LHCN-M2 (cell line): ENCODE data around the gene STX18. TPM values are rescaled to one million over a fixed set of nuclear protein-coding genes. Genes with fewer than 3 reads are reported as not detected.
A peak's percentile ranks its signal among the peaks of the same experiment; 100 is the strongest.

Experiments
- DNase-seq: peaks from one replicate; pipeline ENCODE4 v3.0.0-alpha.2; 2012; ENCODE audit warnings: low read depth
- total RNA-seq: library from RNA; depleted of rRNA; stranded (reverse); fragments of >200 nt; gene quantifications from 2 replicates; pipeline ENCODE4 v1.2.3, GENCODE V29; 2014

The STX18 gene
- total RNA-seq, 1 experiment from 2014 or later = 22.7 TPM

- no peak for DNase-seq
Measured at GRCh38 chr4:4440333-4441061, 101.4 kb downstream of the STX18 start.

DNA sequence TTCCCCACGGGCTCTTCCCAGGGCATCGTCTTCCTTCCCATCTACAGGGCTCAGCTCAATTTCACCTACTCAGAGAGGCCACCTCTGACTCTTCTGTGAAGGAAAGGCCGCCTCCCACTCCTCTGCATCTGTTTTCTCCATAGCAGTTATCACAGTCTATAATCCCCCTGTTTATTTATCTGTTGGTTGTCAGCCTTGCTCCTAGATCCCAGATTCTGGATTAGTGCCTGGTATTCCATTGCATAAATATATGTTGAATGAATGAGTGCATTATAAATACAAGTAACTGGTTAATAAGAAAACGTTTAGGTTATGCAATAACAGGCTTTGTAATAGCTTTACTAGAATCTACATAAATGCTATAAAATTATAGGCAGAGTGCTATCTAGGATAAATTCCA, 102.1 kb downstream of the STX18 start:
- no peak for DNase-seq

- no peak for DNase-seq
Measured at GRCh38 chr4:4438891-4439290, 103.0 kb downstream of the STX18 start.

DNA sequence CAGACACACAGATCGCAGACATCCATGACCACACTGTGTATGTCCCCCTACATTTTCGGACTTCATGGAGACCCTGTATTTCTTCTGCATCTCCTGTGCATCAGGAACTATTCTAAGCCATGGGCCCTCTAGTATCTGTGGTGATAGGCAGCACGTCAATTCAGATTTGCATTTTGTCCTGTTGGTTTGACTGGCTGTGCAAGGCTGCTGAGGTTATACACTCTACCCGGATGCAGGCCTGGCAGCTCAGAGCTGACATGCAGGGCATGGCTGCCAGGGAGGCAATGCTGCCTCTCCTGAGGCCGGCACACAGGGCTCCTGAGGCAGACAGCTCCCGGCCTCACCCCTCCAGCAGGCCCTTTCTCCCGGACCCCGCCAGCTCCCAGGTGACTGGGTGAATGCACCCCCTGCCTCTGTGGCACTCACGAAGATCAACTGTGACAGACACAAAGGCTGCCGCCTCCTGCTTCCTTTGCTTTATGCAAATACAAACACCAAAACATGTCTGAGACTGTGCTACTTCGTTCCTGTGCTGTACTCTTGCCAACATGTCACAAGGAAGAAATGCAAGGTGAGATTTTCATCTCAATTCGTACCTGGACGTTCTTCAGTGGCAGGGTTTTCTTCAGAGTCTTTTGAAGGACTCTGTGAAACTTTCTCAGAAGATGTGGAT, 103.9 kb downstream of the STX18 start:
- DNase-seq = no peak

GRCh38 chr4:4436244-4436823, 105.5 kb downstream of the STX18 start:
- DNase-seq = no peak

DNA sequence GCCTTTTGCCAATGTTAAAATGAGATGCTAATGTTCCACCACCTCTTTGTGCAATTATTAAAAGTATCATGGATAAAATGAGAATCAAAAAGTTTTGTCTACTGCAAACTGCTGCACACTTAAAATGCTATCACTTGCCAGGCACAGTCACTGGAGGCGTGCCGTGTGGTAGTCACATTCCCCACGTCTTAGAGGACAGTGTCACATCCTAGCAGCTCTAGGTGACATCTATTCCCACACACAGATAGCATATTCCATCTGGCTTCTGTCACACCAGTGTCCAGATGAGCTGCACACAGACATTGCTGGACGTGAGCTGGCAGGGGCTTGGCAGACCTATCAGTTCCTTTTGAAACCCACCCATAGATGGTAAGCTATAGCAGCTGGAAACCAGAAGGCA, 107.9 kb downstream of the STX18 start:
- DNase-seq = no peak

DNA sequence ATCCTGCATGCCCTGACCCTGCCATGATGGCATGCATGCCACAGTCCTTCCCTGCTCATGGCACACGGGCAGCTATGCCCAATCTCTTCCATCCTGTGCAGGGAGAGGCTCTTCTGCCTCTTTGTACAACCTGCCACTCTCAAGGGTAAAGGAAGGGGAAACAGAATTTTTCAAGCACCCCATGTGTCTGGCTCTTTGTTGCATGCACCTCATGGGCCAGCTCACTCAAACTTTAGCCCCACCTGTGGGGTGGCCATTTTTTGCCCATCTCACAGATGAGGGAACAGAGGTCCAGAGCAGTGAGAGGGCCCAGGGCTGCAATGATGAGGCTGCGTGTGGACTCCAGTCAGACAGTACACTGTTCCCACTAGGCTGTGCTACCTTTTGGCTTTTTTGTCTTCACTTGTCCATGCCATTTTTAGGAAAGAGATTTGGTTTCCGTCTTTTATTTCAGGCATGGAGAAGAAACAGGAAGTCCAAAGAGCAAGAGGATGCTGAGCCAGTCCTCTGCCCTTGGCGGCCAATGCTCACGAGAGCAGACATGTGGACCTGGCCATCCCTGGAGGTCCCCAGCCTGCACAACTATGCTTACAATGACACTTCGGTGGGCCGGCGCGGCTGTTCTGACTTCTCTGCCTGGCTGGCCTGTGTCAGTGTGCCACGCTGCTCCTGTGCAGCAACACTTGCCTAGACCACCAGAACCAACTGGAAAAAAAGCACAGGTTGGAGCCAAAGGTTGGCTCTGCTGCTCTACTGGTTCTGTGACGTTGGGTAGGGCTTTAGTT, 109.3 kb downstream of the STX18 start:
- no peak for DNase-seq

DNA sequence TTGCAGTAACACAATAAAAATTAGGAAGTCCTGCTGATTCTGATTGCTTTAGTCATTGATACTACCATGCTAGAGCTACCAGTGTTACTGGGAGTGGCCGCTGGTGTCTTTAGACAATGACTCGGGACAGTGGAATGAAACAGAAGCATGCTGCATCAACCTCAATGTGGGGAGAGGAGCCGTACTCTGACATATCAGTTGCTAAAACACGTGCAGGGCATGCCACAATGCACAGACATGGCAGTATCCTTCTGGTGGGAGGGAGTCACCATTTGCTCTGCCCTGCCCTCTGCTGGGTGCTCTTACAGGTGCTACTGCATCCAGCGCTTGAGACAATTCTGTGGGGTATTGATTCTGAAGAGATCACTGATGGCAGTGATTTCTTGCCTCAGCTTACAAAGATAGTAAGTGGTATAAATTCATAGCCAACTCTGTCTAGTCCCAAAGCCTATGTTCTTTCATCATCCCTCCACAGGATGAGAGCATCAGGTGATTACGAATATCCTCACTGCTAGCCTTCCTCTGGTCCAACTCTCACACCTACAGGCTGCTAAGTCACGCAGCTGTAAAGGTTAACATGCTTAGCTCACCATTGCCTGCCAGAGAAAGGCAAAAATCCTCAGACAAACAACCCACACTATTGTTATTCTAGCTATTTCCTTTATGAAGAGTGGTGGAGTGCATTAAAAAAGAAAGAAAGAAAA, 111.2 kb downstream of the STX18 start:
- DNase-seq = peak; percentile 94

- DNase-seq = no peak
Measured at GRCh38 chr4:4428966-4429875, 112.6 kb downstream of the STX18 start.

- DNase-seq = no peak
Measured at GRCh38 chr4:4427886-4428285, 114.0 kb downstream of the STX18 start.

DNA sequence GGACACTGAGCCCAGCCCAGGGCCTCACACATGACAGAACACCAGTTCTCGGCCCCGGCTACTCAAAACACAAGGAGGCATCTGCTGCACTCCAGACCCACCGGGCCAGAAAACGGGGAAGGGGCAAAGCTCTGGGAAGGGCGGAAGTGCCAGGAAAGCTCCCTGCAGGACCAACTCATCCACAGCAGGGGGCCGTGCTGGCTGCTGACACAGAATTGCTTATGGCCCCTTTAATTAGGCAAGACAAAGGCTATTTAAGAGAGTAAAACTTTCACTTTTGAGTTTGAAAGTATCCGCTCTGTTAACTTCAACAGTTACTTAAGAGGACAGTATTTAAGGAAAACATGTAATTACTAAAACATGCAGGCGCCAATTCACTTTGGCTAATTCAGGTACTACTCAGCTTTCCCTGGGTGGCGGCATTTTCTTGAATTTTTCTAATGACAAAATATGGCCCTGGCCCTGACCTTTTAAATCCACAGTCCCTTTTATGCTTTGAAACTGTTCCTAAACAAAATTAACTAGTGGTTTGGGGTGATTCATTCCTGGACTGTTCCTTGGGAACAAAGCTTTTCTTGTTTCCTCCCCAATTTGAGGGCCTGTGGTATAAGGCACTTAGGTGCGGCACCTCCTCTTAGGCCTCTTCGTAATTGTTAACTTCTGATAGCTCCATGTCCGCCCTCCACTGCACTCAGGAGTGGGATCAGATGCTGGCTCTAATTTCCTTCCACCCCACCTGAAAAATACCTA, 114.6 kb downstream of the STX18 start:
- no peak for DNase-seq

GRCh38 chr4:4426511-4427120, 115.2 kb downstream of the STX18 start:
- DNase-seq = no peak

GRCh38 chr4:4425696-4426095, 116.2 kb downstream of the STX18 start:
- no peak for DNase-seq

DNA sequence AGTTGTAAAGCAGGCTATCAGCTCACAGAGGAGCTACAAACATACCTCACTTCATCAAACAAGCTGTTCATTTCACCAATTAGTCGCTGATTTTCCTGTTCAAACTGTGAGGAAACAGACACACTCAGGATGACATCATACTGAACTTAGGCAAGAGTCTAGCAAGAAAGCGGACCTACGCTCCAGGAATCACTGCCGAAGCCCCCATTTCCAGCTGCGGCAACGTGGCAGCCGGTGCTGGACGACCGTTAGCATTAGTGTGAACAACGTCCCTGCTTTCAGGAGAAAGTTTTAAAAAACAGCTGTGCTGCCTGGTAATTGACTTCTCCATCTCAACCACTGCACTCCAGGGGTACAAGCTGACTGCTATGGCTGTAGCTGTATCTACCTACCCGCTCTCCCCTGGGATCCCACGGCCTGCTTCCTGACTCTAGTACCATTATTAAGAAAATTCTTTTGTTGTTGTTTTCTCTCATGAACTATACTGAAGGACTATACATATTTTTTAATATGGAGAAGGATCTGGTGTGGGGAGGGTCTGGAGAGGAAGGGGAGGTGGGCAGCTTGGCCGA, 116.6 kb downstream of the STX18 start:
- no peak for DNase-seq

DNA sequence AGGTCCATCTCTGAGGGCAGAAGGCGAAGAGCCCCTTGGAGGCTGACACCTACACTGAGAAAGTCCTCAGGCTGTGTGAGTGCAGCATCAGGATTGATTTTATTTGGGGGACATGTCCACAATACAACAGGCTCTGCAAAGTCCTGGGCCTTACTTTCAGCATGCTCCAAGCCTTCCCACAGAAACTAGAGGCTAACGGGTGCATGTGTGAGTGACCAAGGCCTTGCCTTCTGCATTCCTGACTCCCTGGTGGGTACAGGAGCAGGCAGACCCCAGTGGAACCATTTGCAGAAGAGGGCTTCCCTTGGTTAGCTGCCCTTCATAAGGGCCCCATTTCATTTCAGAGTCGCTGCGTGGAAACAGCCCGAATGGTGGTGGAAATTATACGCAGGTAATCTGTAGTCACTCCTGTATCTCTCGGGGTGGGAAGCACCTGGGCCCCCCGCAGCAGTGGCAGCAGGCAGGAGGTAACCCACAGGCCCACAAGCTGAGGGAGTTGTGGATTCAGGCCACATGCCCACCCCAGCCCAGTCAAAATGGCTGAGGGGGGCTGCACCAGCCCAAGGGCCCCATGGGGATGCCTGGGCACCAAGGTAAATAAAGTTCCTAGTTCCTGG, 117.2 kb downstream of the STX18 start:
- DNase-seq = no peak

DNA sequence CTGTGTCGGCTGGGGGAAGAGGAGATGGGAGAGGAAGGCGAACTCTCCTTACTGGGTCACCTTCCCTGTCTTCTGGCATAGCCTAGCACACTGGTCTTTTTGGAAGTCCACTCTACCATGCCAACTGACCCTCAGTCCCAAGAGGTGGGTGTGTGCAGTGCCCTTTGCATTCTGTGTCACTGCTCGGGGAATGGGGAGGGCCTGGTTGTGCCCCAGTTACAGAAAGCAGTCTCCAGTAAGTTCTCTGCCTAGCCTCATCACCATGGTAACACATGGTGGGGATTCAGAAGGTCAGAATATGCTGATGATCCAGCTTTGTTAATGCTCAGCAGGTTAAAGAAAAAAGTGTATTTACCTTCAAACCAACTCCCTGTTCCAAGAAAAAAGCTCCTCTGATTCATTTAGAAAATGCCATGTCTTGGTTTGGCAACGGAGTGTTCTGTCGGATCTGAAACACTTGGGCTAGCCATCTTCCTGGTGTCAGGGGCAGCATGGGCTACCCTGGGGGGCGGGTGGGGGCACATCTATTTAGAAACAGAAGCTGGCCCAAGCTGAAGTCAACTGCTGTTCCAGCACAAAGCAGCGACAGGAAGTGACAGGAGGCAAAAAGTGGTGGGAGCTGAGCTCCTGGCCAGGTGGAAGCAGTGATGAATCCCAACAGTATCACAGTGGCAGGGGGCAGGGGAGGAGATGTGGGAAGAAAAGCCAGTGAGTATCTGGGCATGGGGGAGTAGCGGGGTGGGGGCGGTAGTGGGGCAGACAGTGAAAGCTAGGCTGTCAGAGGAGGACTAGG, 117.9 kb downstream of the STX18 start:
- DNase-seq = no peak

DNA sequence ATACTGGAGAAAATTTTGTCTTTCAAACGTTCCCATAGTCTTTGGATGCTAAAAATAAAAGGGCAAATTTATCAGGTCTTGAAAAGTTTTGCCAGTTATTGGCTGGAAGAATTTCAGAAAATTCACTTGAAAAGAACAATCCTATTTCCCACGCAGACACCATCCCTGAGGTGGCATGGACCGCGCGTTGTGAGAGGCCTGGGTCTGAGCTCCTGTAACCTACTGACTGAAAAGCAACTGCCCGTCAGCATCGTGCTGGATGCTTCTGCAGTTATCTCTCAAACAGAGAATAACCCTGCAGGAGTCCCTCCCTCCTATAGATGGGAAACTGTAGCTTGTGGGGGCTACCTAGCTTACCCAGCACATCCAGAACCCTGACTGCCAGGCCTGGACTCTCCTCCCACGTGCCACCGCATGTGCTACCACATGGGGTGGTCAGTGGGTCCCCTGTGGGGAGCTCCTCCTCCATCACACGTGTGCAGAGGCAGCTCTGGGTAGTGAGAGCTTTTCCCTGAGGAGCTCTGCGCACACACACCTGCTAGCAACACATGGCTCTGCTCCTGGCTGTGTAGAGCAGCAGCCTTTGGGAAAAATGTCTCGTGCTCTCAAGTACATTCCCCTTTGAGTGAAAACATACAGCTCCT, 118.9 kb downstream of the STX18 start:
- no peak for DNase-seq
